ENCODE measurements around the gene TUBB3.
"Not testable (repeated sequence)": the region's sequence is repeated elsewhere in the genome, so short reads cannot be mapped to it uniquely, and the experiment has no call there.

The TUBB3 gene

GRCh38 chr16:89944773-89945172, 21.6 kb downstream of the TUBB3 start:
- no peak for DNase-seq

GRCh38 chr16:89945654-89946053, 22.5 kb downstream of the TUBB3 start:
- DNase-seq: no peak

GRCh38 chr16:89946515-89946914, 23.4 kb downstream of the TUBB3 start:
- no peak for DNase-seq

- no peak for DNase-seq
Measured at GRCh38 chr16:89949121-89949742, 26.1 kb downstream of the TUBB3 start.

- no peak for DNase-seq
Measured at GRCh38 chr16:89949756-89950155, 26.6 kb downstream of the TUBB3 start.

- no peak for DNase-seq
Measured at GRCh38 chr16:89951509-89951908, 28.4 kb downstream of the TUBB3 start.

GRCh38 chr16:89952049-89952448, 28.9 kb downstream of the TUBB3 start:
- no peak for DNase-seq

GRCh38 chr16:89952551-89952950, 29.4 kb downstream of the TUBB3 start:
- no peak for DNase-seq

GRCh38 chr16:89953671-89954406, 30.7 kb downstream of the TUBB3 start:
- DNase-seq: no peak

- no peak for DNase-seq
Measured at GRCh38 chr16:89954462-89954861, 31.3 kb downstream of the TUBB3 start.

- DNase-seq: no peak
Measured at GRCh38 chr16:89955001-89955685, 32.0 kb downstream of the TUBB3 start.

- DNase-seq: no peak
Measured at GRCh38 chr16:89956505-89957215, 33.5 kb downstream of the TUBB3 start.

- DNase-seq: no peak
Measured at GRCh38 chr16:89957216-89957785, 34.2 kb downstream of the TUBB3 start.

GRCh38 chr16:89958068-89958467, 34.9 kb downstream of the TUBB3 start:
- no peak for DNase-seq

GRCh38 chr16:89958596-89958995, 35.5 kb downstream of the TUBB3 start:
- no peak for DNase-seq

GRCh38 chr16:89960966-89961365, 37.8 kb downstream of the TUBB3 start:
- no peak for DNase-seq

GRCh38 chr16:89961920-89962319, 38.8 kb downstream of the TUBB3 start:
- DNase-seq: no peak

- no peak for DNase-seq
Measured at GRCh38 chr16:89962754-89963498, 39.8 kb downstream of the TUBB3 start.

- DNase-seq: no peak
Measured at GRCh38 chr16:89964201-89964600, 41.1 kb downstream of the TUBB3 start.

GRCh38 chr16:89965447-89966225, 42.5 kb downstream of the TUBB3 start:
- DNase-seq: no peak

- DNase-seq: no peak
Measured at GRCh38 chr16:89966756-89967155, 43.6 kb downstream of the TUBB3 start.

GRCh38 chr16:89967436-89967835, 44.3 kb downstream of the TUBB3 start:
- DNase-seq: not testable (repeated sequence)

Data from stimulated activated CD4-positive, alpha-beta T cell treated with anti-CD3 and anti-CD28 coated beads, Interleukin-1b, Interleukin-23, amount 100 ng/mL, for 48 hours (primary cell).